ENCODE data around the gene ANKRD34C. TPM values are rescaled to one million over a fixed set of nuclear protein-coding genes. Genes with fewer than 3 reads are reported as not detected.

ANKRD34C gene
- total RNA-seq, 6 experiments from 2014 or later, result not detected

GRCh38 chr15:79299126-79299840, 16.8 kb downstream of the ANKRD34C start:
- Mint-ChIP-seq H3K9me3 (no peaks in the 10 kb centered on the region), H3K36me3 (ENCODE audit: low read depth) (no peaks in the 10 kb centered on the region), H3K27me3 (ENCODE audit: insufficient read depth) (peaks cover 5% of the 10 kb centered on the region; the same call in 1 of the 2 replicates), H3K4me1 (ENCODE audit: low read depth) (no peaks in the 10 kb centered on the region), H3K27ac (no peak overlapping the region), H3K4me3 (no peak overlapping the region)
- no peak for DNase-seq
- no peak for TF ChIP-seq CTCF (IDR thresholded peaks at IDR 0.05)

- H3K4me1 Mint-ChIP-seq (ENCODE audit: low read depth), result no peaks in the 10 kb centered on the region
- H3K27ac Mint-ChIP-seq, result no peak overlapping the region
- no peaks in the 10 kb centered on the region for H3K36me3 Mint-ChIP-seq (ENCODE audit: low read depth)
- no peak for TF ChIP-seq CTCF (IDR thresholded peaks at IDR 0.05)
- H3K9me3 Mint-ChIP-seq, result no peaks in the 10 kb centered on the region
- peaks cover 5% of the 10 kb centered on the region; the same call in 1 of the 2 replicates for H3K27me3 Mint-ChIP-seq (ENCODE audit: insufficient read depth)
- no peak for DNase-seq
- no peak overlapping the region for H3K4me3 Mint-ChIP-seq
Observed at GRCh38 chr15:79299841-79300235, 17.3 kb downstream of the ANKRD34C start.

GRCh38 chr15:79307251-79307650, 24.7 kb downstream of the ANKRD34C start:
- DNase-seq, result no peak
- Mint-ChIP-seq H3K4me3 (no peak overlapping the region), H3K4me1 (ENCODE audit: low read depth) (peaks cover 8% of the 10 kb centered on the region), H3K9me3 (no peaks in the 10 kb centered on the region), H3K27me3 (ENCODE audit: insufficient read depth) (peaks cover 9% of the 10 kb centered on the region; the same call in 1 of the 2 replicates), H3K36me3 (ENCODE audit: low read depth) (peaks cover 8% of the 10 kb centered on the region), H3K27ac (no peak overlapping the region)
- no peak for TF ChIP-seq CTCF (IDR thresholded peaks at IDR 0.05)

- H3K9me3 Mint-ChIP-seq, result no peaks in the 10 kb centered on the region
- H3K27ac Mint-ChIP-seq, result no peak overlapping the region
- no peak overlapping the region for H3K4me3 Mint-ChIP-seq
- TF ChIP-seq CTCF (IDR thresholded peaks at IDR 0.05), result no peak
- peaks cover 24% of the 10 kb centered on the region for H3K36me3 Mint-ChIP-seq (ENCODE audit: low read depth)
- H3K4me1 Mint-ChIP-seq (ENCODE audit: low read depth), result peaks cover 25% of the 10 kb centered on the region
- H3K27me3 Mint-ChIP-seq (ENCODE audit: insufficient read depth), result peaks cover 9% of the 10 kb centered on the region; the same call in 1 of the 2 replicates
- DNase-seq, result no peak
Observed at GRCh38 chr15:79308874-79309273, 26.4 kb downstream of the ANKRD34C start.

- peak; percentile 4 for DNase-seq
- Mint-ChIP-seq H3K4me3 (peak overlapping the region; percentile 90), H3K27me3 (ENCODE audit: insufficient read depth) (peaks cover 9% of the 10 kb centered on the region; the same call in 1 of the 2 replicates), H3K9me3 (no peaks in the 10 kb centered on the region), H3K27ac (no peak overlapping the region; the same call in 1 of the 2 replicates), H3K36me3 (ENCODE audit: low read depth) (peaks cover 36% of the 10 kb centered on the region), H3K4me1 (ENCODE audit: low read depth) (peaks cover 29% of the 10 kb centered on the region)
- no peak for TF ChIP-seq CTCF (IDR thresholded peaks at IDR 0.05)
Observed at GRCh38 chr15:79310612-79310984, 28.1 kb downstream of the ANKRD34C start.
